ENCODE measurements around the gene TNS3. TPM values are rescaled to one million over a fixed set of nuclear protein-coding genes. Genes with fewer than 3 reads are reported as not detected.

Gene TNS3
- total and polyA plus RNA-seq, 5 donors from 2014 or later, result 1.4 TPM; not detected in 4

- H3K36me3 Mint-ChIP-seq, result no peaks in the 10 kb centered on the region
- H3K4me3 Mint-ChIP-seq, result no peak overlapping the region
- no peaks in the 10 kb centered on the region for H3K36me3 ChIP-seq (ENCODE audit: control insufficient read depth, insufficient read depth, low read length)
- H3K9me3 ChIP-seq (ENCODE audit: control insufficient read depth in 2 of 2, low read length in 2 of 2), result no peaks in the 10 kb centered on the region
- H3K27ac ChIP-seq (ENCODE audit: insufficient read depth, low read length, poor library complexity, severe bottlenecking), result no peak overlapping the region
- no peaks in the 10 kb centered on the region for H3K9me3 Mint-ChIP-seq
- H3K27me3 ChIP-seq (ENCODE audit: control insufficient read depth, insufficient read depth, low read length), result no peaks in the 10 kb centered on the region
- H3K4me3 ChIP-seq (ENCODE audit: low read depth, low read length), result no peak overlapping the region
- DNase-seq (no peak), ATAC-seq (ENCODE audit: low read depth in 2 of 2) (no peak)
- no peak overlapping the region for H3K27ac Mint-ChIP-seq
- H3K4me1 ChIP-seq (ENCODE audit: control insufficient read depth, insufficient read depth, low read length, poor library complexity, severe bottlenecking), result no peaks in the 10 kb centered on the region
- H3K27me3 Mint-ChIP-seq, result no peaks in the 10 kb centered on the region
- H3K4me1 Mint-ChIP-seq, result no peaks in the 10 kb centered on the region
Measured at GRCh38 chr7:47529826-47530555, 51.9 kb downstream of the TNS3 start.

- Histone ChIP-seq H3K9me3 (ENCODE audit: control insufficient read depth in 2 of 2, low read length in 2 of 2) (no peaks in the 10 kb centered on the region), H3K4me3 (ENCODE audit: low read depth, low read length) (no peak overlapping the region), H3K27ac (ENCODE audit: insufficient read depth, low read length, poor library complexity, severe bottlenecking) (no peak overlapping the region), H3K27me3 (ENCODE audit: control insufficient read depth, insufficient read depth, low read length) (no peaks in the 10 kb centered on the region), H3K36me3 (ENCODE audit: control insufficient read depth, insufficient read depth, low read length) (no peaks in the 10 kb centered on the region), H3K4me1 (ENCODE audit: control insufficient read depth, insufficient read depth, low read length, poor library complexity, severe bottlenecking) (no peaks in the 10 kb centered on the region)
- Mint-ChIP-seq H3K36me3 (no peaks in the 10 kb centered on the region), H3K27me3 (no peaks in the 10 kb centered on the region), H3K4me3 (no peak overlapping the region), H3K4me1 (no peaks in the 10 kb centered on the region), H3K9me3 (no peaks in the 10 kb centered on the region), H3K27ac (no peak overlapping the region)
- ATAC-seq (ENCODE audit: low read depth in 2 of 2) (no peak), DNase-seq (no peak)
Measured at GRCh38 chr7:47529405-47529804, 52.5 kb downstream of the TNS3 start.

- DNase-seq, result no peak
- no peak overlapping the region for H3K4me3 ChIP-seq (ENCODE audit: low read depth, low read length)
- Mint-ChIP-seq H3K9me3 (no peaks in the 10 kb centered on the region), H3K36me3 (no peaks in the 10 kb centered on the region), H3K4me3 (no peak overlapping the region), H3K4me1 (no peaks in the 10 kb centered on the region), H3K27ac (no peak overlapping the region), H3K27me3 (no peaks in the 10 kb centered on the region)
- H3K9me3 ChIP-seq (ENCODE audit: control insufficient read depth in 2 of 2, low read length in 2 of 2), result no peaks in the 10 kb centered on the region
- H3K27me3 ChIP-seq (ENCODE audit: control insufficient read depth, insufficient read depth, low read length), result no peaks in the 10 kb centered on the region
- H3K36me3 ChIP-seq (ENCODE audit: control insufficient read depth, insufficient read depth, low read length), result no peaks in the 10 kb centered on the region
- no peak for ATAC-seq (ENCODE audit: low read depth in 2 of 2)
- no peak overlapping the region for H3K27ac ChIP-seq (ENCODE audit: insufficient read depth, low read length, poor library complexity, severe bottlenecking)
- H3K4me1 ChIP-seq (ENCODE audit: control insufficient read depth, insufficient read depth, low read length, poor library complexity, severe bottlenecking), result no peaks in the 10 kb centered on the region
Measured at GRCh38 chr7:47528471-47528870, 53.4 kb downstream of the TNS3 start.

DNA sequence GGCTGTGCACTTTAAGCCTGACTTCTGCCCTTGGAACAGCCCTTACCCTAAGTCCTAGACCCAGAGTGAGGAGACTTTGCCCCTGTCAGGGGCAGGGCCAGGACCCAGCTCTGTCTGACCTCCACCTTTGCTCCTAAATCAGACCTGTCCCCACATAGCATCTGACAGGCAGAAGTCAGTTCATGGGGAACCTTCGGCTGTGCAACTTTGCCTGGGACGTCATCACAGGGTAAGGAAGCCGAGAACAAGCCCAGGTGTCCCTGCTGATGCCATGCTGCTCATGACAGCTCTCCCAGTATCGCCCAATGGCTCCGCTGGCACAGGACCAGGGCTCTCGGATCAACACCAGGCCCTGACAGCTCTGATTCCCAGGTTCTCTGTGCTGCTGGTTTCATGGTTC is 55.4 kb downstream of the TNS3 start:
- H3K9me3 Mint-ChIP-seq, result peaks cover 0 to 2% (median 0%) of the 10 kb centered on the region in 7 donors
- no peak overlapping the region for H3K27ac ChIP-seq (ENCODE audit: insufficient read depth, low read length, poor library complexity, severe bottlenecking)
- H3K4me3 ChIP-seq (ENCODE audit: low read depth, low read length), result no peak overlapping the region
- H3K27ac Mint-ChIP-seq, result no peak overlapping the region
- no peaks in the 10 kb centered on the region for H3K27me3 ChIP-seq (ENCODE audit: control insufficient read depth, insufficient read depth, low read length)
- no peaks in the 10 kb centered on the region for H3K4me1 ChIP-seq (ENCODE audit: control insufficient read depth, insufficient read depth, low read length, poor library complexity, severe bottlenecking)
- H3K4me1 Mint-ChIP-seq, result no peaks in the 10 kb centered on the region
- H3K4me3 Mint-ChIP-seq, result no peak overlapping the region
- ATAC-seq (ENCODE audit: low read depth in 2 of 2) (no peak), DNase-seq (no peak)
- H3K36me3 ChIP-seq (ENCODE audit: control insufficient read depth, insufficient read depth, low read length), result no peaks in the 10 kb centered on the region
- H3K9me3 ChIP-seq (ENCODE audit: control insufficient read depth in 2 of 2, low read length in 2 of 2), result no peaks in the 10 kb centered on the region
- H3K36me3 Mint-ChIP-seq, result no peaks in the 10 kb centered on the region
- H3K27me3 Mint-ChIP-seq, result no peaks in the 10 kb centered on the region

DNA sequence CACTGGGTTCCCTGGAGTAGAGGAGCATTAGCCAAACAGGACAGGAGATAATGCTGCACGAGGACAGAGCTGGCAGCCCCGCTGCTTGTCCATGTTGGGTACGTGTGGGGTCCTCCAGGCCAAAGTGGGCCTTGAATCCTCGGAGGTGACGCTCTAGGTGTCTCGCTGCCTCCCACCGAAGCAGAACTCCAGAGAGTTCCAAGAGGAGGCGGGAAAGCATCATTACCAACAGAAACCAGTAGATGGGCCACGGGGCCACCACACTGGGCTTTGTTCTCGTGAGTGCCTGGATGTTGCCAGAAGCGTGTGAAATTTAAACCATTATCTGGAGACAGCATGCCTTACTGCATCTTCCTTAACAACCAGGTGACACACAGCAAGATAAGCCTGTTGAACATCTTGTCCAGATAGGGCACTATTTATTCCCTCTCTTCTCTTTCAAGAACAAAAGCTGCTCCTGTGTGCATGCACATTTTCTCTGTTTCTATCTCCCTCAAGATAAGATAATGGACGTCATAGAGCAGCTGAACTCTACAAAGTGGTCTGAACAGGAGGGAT is 56.8 kb downstream of the TNS3 start:
- H3K36me3 Mint-ChIP-seq, result no peaks in the 10 kb centered on the region
- Histone ChIP-seq H3K27ac (ENCODE audit: insufficient read depth, low read length, poor library complexity, severe bottlenecking) (no peak overlapping the region), H3K36me3 (ENCODE audit: control insufficient read depth, insufficient read depth, low read length) (no peaks in the 10 kb centered on the region), H3K27me3 (ENCODE audit: control insufficient read depth, insufficient read depth, low read length) (no peaks in the 10 kb centered on the region), H3K4me1 (ENCODE audit: control insufficient read depth, insufficient read depth, low read length, poor library complexity, severe bottlenecking) (no peaks in the 10 kb centered on the region), H3K9me3 (ENCODE audit: control insufficient read depth in 2 of 2, low read length in 2 of 2) (no peaks in the 10 kb centered on the region), H3K4me3 (ENCODE audit: low read depth, low read length) (no peak overlapping the region)
- H3K4me3 Mint-ChIP-seq, result no peak overlapping the region
- no peak overlapping the region for H3K27ac Mint-ChIP-seq
- no peaks in the 10 kb centered on the region for H3K4me1 Mint-ChIP-seq
- DNase-seq (no peak), ATAC-seq (ENCODE audit: low read depth in 2 of 2) (no peak)
- peaks cover 0 to 2% (median 0%) of the 10 kb centered on the region in 7 donors for H3K9me3 Mint-ChIP-seq
- no peaks in the 10 kb centered on the region for H3K27me3 Mint-ChIP-seq

DNA sequence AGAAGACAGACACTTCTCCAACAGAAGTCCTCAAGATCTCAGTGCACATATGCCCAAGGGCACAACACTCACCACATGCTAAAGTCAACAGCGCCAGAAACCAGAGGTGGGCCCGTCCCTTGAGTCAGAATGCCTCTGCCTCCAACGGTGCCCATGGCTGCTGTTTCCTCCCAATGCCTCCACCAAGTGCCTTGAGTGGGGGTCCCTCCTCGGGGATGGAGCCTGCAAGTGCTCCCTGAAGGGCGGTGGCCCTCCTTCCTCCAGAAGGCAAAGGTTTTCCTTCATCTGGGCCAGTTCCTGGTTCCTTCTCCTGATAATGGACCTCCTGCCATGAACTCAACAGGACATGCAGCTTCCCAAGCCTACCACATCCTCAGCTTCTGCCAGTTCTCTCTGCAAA is 58.5 kb downstream of the TNS3 start:
- no peaks in the 10 kb centered on the region for H3K9me3 ChIP-seq (ENCODE audit: control insufficient read depth in 2 of 2, low read length in 2 of 2)
- Mint-ChIP-seq H3K4me1 (no peaks in the 10 kb centered on the region), H3K4me3 (no peak overlapping the region), H3K36me3 (no peaks in the 10 kb centered on the region), H3K27me3 (no peaks in the 10 kb centered on the region), H3K9me3 (peaks cover 0 to 2% (median 0%) of the 10 kb centered on the region in 7 donors), H3K27ac (no peak overlapping the region)
- DNase-seq (no peak), ATAC-seq (ENCODE audit: low read depth in 2 of 2) (no peak)
- no peaks in the 10 kb centered on the region for H3K36me3 ChIP-seq (ENCODE audit: control insufficient read depth, insufficient read depth, low read length)
- H3K27ac ChIP-seq (ENCODE audit: insufficient read depth, low read length, poor library complexity, severe bottlenecking), result no peak overlapping the region
- no peak overlapping the region for H3K4me3 ChIP-seq (ENCODE audit: low read depth, low read length)
- H3K4me1 ChIP-seq (ENCODE audit: control insufficient read depth, insufficient read depth, low read length, poor library complexity, severe bottlenecking), result no peaks in the 10 kb centered on the region
- H3K27me3 ChIP-seq (ENCODE audit: control insufficient read depth, insufficient read depth, low read length), result no peaks in the 10 kb centered on the region

DNA sequence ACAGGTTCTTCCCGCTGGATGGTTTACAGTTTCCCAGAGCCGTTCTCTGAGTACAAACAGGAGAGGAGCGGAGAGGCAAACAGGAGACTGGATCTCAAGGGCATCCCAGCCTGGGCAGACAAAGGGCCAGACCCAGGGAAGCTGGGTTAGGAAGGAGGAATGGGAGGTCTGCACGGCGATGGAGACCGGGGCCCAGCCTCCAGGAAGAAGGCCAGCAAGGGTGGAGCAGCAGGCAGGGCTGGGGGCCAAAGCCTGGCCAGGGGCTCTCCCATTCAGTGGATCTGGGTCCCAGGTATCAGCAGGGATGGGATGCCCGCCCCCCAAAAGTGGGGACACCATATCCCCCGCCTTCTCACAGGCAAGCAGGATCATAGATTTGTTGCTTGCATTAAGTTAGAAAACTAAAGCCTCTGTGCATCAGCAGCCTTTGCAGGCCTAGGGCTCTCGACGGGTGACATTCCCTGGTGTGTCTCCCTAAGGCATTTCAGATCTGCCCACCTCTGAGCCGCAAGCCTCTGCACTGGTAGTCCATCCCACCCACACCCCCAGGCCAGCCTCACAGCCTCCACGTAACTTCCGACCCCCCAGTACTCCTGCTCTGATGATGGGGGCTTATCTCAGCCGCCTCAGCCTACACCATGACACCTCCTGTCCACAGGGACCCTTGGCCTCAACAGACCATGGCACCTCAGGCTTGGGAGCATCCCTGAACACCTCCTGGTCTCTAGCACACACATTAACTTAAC is 59.9 kb downstream of the TNS3 start:
- no peak for ATAC-seq (ENCODE audit: low read depth in 2 of 2)
- Mint-ChIP-seq H3K4me3 (no peak overlapping the region), H3K36me3 (no peaks in the 10 kb centered on the region), H3K4me1 (no peaks in the 10 kb centered on the region), H3K9me3 (peaks cover 0 to 4% (median 0%) of the 10 kb centered on the region in 7 donors), H3K27ac (peak overlapping the region in 1 of 3 donors; percentile 82), H3K27me3 (no peaks in the 10 kb centered on the region)
- H3K27me3 ChIP-seq (ENCODE audit: control insufficient read depth, insufficient read depth, low read length), result no peaks in the 10 kb centered on the region
- DNase-seq, result no peak
- H3K36me3 ChIP-seq (ENCODE audit: control insufficient read depth, insufficient read depth, low read length), result no peaks in the 10 kb centered on the region
- no peak overlapping the region for H3K27ac ChIP-seq (ENCODE audit: insufficient read depth, low read length, poor library complexity, severe bottlenecking)
- no peaks in the 10 kb centered on the region for H3K4me1 ChIP-seq (ENCODE audit: control insufficient read depth, insufficient read depth, low read length, poor library complexity, severe bottlenecking)
- no peak overlapping the region for H3K4me3 ChIP-seq (ENCODE audit: low read depth, low read length)
- no peaks in the 10 kb centered on the region for H3K9me3 ChIP-seq (ENCODE audit: control insufficient read depth in 2 of 2, low read length in 2 of 2)

Data from CD4-positive, CD25-positive, alpha-beta regulatory T cell (primary cell).